HG03039 (cell line): ENCODE data around the gene HNRNPR.
"Not testable (repeated sequence)": the region's sequence is repeated elsewhere in the genome, so short reads cannot be mapped to it uniquely, and the experiment has no call there.

Source experiments
- ATAC-seq: cut with Tn5 transposase; IDR thresholded peaks from one replicate; pipeline ENCODE4 v1.9.1; 2021; ENCODE audit warnings: mild to moderate bottlenecking, moderate library complexity; ENCODE audit not compliant: unreplicated experiment

The HNRNPR gene

DNA sequence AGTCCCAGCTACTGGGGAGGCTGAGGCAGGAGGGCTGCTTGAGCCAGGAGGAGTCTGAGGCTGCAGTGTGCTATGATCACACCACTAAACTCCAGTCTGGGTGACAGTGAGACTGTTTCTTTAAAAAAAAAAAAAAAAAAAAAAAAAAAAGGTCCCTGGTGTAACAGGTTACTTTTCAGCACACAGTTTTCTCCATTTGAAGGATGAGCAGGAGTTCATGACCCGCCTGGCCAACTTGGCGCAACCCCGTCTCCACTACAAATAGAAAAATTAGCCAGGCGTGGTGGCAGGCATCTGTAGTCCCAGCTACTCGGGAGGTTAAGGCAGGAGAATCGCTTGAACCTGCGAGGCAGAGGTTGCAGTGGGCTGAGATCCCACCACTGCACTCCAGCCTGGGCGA, 12.4 kb downstream of the HNRNPR start:
- ATAC-seq, result no peak

DNA sequence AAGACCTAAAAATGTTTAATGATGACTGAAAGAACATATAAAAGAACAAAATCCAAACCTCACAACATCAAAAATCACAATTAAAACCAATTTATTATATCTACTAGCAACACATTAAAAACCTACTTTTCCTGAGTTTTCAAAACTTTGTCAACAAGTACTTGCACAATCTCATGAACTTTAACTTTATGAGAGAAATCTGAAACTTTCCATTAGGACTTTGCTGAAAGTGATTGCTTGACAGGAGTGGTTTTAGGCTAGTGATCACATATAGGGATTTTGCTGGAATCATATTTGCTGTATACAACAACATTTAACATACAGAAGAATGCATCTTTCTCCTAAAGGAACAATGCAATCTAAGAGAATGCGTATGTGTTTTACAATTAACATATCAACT, 13.2 kb downstream of the HNRNPR start:
- no peak for ATAC-seq

DNA sequence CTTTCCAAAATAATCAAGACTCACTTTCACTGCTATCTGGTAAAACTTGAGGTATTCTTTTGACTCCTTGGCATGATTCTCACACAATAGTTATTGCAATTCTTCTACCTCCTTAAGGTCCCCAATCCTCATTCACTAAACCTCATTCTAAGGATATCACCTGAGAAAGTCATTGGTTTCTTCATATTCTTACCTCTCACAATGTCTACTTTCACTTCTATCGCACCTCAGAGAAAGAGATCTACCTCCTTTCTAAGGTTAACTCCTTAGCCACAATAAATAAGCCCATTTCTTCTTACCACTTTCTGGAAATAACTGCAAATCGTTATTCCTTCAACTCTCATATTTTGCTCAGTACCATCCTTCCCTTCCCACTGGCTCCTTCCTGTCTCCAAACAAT, 18.7 kb downstream of the HNRNPR start:
- no peak for ATAC-seq

DNA sequence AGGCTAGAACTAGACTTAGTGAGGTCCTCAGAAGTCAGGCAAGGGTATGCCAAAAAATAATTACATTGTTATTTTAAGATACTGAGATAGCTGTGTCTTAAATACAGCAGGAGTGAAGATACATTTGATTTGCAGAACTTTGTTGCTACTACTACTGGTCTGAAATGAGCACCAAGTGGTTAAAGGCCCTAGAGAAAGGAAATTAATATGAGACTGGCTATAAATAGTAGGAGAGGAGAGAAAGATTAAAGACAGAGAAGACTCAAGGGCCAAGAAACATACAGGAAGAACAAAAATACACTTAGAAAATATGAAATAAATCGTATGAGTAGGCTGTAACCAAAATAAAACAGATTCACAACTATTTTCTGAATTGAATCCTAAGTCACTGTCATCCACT, 21.3 kb downstream of the HNRNPR start:
- no peak for ATAC-seq

DNA sequence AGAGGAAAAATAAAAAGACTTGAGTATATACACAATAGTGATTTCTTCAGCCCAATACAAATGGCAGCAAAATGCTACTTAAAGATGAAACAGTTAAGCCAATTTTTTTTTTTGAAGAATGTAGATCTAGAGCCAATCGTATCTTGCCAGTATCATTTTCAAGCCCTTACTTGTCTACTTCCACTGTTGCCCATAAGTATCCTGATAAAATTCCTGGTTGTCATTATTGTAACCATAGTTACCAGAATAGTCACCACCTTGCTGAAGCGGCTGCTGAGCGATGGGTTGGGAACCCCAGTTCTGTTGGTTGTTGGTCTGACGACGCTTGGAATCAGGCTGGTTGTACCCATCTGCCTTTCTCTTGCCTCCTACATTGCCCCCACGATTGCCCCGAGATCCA, 33.8 kb downstream of the HNRNPR start:
- not testable (repeated sequence) for ATAC-seq

DNA sequence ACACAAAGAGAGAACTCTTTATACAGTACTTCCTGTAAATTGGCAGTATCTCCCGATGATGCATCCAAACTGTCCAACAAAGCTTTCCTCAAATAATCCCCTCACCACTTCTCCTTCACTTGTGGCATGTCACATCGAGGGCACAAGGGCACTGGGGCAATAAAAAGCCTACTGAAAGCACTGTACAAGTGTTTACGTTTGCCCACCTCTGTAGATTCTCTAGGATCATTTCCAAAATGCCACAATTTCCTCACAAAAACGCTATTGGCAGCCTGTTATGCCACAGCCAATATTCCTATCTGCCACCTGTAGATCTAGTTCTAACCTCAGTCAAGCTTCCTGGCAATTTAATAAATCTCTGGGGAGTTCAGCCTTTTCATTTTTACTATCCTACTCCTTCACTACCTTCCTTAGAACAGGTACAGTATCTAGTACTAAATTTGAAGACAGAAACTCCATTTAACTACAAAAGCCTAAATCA, 39.9 kb downstream of the HNRNPR start:
- no peak for ATAC-seq

DNA sequence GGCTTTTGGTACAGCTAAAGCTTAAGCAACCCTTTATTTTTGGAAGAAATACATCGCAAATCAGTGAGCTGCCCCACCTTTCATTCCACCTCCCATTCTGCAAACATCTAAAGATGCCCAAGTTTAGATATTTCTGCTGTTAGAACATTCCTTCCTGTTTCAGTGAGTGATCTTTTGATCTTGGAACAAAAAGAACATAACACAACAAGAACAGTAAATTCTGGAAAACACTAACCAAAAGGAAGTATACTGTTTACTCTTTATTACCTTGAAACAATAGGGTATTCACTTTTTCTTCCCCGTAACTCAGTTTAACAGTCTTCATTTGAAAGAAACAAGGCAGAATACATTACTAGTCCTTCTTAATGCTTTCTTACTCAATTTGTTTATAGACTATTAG, 40.6 kb downstream of the HNRNPR start:
- no peak for ATAC-seq

DNA sequence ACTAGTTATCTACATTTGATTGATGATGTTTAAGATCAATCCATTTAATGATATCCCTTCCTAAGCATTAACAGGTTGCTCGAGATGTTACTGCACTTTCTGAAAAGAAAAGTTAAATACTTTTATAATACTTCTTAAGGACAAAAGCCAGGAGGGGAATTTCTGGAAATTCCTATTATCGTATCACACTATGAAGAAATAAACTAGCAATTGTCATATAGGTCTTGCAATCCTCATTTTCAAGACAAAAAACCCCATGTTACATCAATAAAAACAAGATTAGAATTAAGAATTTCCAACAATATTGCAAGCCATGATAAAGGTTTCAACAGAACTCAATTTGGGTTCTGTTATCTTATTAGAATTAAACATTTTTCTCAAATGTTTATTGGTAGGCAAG, 47.2 kb downstream of the HNRNPR start:
- ATAC-seq, result no peak

DNA sequence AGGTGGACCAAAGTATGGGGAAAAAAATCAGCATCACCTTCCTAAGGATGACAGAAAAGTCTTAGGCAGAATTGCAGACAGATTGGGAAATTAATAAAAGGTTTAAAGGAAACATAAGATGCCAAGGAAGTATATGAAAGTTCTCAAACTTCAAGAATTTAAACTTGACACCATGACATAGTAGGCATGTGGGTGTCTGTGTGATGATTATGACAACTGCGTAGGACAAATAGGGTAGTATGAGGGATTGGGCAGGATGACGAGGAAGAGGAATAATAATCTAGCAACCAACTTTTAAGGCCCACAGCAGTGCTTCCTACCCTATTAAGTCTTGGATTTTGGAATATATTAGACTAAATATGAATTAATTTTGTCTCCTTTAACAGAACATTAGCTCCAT, 52.4 kb downstream of the HNRNPR start:
- ATAC-seq, result no peak

DNA sequence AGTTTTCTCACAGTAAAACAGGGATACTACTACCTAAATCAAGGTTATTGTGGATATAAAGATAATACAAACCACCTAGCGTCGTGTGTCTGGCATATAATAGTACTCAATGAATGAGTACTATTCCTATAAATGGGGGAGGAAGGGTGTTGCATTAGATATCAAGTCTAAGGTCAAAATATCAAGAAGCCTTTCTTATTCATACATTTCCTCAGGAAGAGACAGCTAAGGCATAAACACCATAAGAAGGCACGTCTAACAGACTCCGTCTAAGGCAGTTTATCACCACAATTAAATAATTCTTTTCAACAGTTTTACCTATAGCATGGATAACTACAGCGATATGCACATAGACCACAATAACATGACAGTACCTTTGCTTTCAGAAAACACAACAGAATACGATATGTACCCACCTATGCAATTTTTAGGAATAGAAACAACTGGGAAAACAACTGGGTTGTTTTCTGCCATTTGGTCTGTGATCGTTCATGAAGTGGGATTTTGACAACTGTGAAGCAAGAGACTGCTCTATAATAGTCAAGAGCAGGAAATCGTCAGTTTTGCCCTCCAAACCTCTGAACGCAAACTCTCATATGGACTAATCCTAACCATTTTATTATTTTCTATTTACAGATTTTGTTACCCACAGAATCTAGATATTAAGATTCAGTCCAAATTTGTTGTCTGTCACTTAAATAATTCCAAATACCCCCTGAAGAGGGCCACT, 53.1 kb downstream of the HNRNPR start:
- no peak for ATAC-seq

DNA sequence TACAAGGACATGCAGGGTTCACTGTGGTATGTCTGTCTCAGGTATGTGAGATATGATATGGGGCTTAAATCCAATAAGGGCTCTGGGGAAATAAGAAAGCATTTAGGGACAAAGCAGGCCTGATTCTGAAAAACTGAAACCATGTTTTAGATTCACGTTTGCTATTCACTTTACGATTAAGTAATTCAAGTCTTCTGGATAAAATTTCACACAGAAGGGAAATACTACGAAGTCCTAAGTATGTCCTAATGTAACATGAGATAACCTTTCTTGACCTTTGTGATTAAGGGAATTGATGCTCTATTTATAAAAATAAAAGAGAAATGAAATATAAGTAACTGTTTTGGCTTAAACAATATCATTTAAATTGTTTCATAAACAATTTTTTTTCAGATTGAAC, 55.4 kb downstream of the HNRNPR start:
- ATAC-seq, result no peak

DNA sequence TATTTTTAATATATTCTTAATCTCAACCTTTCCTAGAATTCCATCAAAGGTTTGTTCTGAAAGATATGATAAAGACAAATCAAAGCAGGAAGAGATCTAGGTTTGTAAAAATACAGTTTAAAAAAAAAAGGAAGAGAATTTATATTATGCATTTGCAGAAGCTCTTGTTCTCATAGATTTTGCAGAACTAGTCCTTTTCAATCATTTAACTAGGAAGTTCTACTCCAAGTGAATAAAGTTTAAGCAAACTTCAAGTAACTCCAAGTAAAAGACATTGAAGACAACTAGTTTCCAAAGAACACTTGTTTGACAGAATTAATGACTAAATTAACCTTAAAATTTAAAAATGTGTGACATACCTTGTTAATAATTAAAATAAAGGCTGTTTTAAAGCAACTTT, 55.9 kb downstream of the HNRNPR start:
- ATAC-seq, result no peak

DNA sequence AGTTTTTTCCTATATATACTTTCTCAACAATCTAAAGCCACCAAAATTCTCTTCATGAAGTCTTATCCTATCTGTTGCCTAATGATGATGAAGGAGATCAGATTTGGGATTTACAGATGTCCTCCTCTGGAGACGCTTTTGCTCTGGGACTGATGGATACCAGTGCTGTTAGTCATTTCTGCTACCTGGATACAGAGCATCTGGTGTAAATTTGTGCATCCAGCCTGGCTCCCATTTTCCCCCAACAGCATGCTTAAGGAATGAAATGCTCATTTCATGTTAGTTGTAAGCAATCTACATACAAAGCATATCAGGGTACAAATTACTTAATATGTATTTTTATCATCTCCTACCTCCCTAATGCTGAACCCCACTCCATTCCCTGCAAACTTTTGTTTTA, 57.7 kb downstream of the HNRNPR start:
- ATAC-seq, result no peak

DNA sequence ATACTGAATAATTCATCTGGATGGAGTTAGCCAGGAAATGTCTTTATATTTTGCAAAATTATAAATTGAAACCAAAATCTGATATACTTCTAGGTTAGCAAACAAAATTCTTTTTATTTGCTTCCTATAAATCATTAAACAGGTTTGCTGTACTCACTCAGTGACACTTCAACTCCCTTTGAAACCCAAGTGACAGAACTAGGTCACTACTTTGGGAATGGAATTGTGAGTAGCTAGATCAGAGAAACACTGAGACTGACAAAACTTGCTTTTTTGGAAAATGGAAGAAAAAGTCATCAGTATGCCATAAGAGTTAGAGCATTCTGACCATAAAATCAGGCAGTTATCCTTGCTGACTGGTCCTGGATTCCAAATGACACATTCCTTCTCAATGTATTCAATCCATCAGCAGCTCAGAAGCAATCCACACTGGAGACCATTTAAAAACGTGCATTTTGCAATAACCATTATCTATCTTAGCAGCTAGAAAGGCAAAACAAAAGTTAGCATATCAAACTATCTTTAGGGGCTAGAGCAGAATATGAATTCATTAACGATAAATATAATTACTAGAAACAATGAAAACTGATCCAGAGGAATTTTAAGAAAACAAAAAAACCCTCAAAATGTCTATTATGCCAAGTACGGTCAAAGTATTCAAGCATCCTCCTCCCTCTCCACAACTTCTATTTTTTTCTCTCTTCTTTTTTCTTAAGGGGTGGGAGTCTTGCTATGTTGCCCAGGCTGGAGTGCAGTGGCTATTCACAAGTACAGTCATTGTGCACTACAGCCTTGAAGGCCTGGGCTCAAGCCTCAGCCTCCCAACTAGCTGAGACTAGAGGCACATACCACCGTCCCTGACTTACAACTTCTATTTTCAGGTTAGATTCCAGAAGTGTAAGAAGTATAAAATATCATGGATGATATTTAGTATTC, 60.1 kb downstream of the HNRNPR start:
- no peak for ATAC-seq

DNA sequence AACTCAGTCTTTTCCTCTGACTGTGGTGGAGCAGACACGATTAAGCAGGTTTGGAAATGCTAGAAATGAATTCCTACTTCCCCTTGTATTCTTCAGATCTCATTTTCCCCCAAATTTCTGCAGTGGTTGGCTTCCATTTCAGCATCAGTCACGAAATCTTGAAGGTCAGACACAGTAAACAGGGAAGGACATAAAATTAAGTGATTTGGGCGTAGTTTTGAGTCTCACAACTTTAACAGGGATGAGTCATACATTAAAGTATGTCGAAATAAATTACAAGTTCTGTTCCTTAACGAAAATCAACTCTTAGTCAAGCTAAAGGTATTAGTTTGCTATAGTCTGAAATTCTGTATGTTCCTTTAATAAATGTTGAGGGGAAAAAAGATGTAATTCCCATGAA, 61.1 kb downstream of the HNRNPR start:
- no peak for ATAC-seq

DNA sequence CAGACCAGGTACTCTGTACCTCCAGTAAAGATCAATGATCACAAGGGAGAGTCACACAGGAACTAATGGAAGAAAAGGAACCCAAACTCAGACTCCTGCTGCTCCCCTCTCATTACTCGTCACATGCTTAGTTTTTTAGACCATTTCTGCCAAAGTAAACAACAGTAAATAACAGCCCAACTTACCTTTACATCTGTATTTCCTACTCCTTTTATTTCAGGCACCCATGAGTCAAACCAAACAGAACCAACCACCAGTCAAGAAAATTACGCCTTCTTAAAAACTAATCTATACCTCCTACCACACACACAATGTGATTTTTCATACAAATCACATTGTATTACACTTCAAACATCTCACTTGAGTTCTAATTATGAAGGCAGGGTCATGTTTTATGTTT, 65.4 kb downstream of the HNRNPR start:
- no peak for ATAC-seq

DNA sequence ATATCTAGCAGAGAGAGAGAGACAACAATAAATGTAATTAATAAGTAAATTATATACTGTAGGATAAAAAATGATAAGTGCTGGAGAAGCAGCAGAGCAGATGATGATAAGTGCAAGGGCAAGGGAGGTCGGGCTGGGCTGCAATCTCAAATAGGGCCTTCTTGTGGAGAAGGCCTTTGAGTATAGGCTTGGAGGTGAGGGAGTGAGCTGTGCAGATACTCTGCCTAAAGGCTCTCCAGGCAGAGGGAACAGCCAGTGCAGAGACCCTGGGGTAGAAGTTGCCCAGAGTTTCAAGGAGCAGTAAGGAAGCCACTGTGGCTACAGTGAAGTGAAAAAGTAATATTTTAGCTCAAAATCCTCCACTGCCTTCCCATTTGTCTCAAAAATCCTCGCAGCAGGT, 67.6 kb downstream of the HNRNPR start:
- ATAC-seq, result no peak

DNA sequence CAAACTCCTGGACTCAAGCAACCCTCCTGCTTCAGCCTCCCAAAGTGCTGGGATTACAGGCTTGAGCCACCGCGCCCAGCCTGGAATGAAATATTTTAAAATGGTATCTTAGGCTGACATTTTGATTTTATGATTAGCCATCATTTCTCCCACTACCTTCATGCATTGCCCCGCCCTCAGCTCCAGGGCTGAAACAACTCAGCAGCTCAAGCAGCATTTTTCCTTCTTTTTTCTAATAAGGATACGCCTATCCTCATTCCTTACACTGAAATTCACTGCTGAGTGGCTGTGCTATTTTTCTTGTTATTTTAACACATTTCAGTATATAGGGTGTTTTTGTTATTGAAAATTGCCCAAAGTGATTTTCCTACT, 70.0 kb downstream of the HNRNPR start:
- no peak for ATAC-seq

DNA sequence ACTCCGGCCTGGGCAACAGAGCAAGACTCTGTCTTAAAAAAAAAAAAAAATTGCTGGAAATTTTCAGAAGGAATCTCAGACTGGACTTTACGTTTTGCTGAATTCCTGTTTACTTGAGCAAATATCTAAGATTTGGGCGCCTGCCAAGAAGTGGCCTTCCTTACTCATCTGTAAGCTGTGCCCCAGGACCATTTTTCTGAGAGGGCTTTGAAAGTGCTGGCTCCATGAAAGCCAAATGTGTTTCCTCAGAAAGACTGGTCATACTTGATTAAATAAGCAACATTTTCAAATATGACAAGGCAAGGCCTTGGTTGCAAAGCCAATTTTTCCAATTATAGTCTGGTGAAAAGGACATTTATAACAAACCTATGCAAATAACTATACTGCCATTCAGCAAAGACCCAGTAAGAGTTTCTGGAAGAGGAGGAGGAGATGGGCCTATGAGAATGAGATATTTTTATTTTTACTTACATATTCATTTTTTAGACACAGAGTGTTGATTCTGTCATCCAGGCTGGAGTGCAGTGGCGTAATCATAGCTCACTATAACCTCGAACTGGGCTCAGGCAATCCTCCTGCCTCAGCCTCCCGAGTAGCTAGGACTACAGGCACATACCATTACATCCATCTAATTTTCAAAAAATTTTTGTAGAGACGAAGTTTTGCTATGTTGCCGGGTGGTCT, 70.5 kb downstream of the HNRNPR start:
- no peak for ATAC-seq

DNA sequence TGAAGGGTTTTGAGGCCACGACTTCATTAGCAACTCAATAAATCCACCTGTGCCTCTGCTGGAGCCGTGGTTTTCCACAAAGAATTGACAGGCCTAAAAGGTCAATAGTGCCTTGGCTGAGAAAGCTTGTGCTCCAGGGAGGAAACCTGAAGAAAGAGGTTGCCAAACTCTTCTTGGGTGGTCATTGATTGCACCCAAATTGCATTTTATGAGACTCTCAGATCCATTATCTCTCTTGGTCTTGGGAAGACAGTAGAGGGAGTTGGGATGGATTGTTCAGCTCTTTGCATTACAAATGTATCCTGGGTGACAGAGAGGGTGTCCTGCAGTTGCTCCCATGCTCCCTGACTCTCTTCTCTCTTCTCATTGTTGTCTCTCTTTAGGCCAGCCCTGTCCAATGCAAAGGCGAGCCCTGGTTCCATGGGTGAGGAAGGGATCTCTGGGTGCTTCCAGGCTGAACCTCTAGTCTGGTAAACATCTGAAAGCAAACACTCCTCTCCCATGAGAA, 80.7 kb downstream of the HNRNPR start:
- ATAC-seq, result no peak

DNA sequence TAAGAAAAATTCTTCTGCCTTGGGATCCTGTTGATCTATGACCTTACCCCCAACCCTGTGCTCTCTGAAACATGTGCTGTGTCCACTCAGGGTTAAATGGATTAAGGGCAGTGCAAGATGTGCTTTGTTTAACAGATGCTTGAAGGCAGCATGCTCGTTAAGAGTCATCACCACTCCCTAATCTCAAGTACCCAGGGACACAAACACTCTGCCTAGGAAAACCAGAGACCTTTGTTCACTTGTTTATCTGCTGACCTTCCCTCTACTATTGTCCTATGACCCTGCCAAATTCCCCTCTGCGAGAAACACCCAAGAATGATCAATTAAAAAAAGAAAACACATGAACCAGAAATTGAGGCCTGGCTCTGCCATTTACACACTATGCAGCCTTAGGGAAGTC, 86.0 kb downstream of the HNRNPR start:
- not testable (repeated sequence) for ATAC-seq
